Activated T-helper 1 cell treated with Interleukin-2 at 50 U/mL for 16 hours (primary cell): ENCODE measurements around the gene TMEM38A.
"Not testable (repeated sequence)": the region's sequence is repeated elsewhere in the genome, so short reads cannot be mapped to it uniquely, and the experiment has no call there.

Experiments used
- DNase-seq: peaks from one replicate; pipeline ENCODE4 v3.0.0-alpha.2; 2020; ENCODE audit warnings: low read depth

The TMEM38A gene

GRCh38 chr19:16638666-16639065, 22.3 kb upstream of the TMEM38A start:
- no peak for DNase-seq

- no peak for DNase-seq
Observed at GRCh38 chr19:16640951-16641350, 20.0 kb upstream of the TMEM38A start.

- DNase-seq: no peak
Observed at GRCh38 chr19:16641695-16642094, 19.2 kb upstream of the TMEM38A start.

GRCh38 chr19:16645140-16645539, 15.8 kb upstream of the TMEM38A start:
- DNase-seq: no peak

- no peak for DNase-seq
Observed at GRCh38 chr19:16649734-16650133, 11.2 kb upstream of the TMEM38A start.

GRCh38 chr19:16650821-16651220, 10.1 kb upstream of the TMEM38A start:
- no peak for DNase-seq

- not testable (repeated sequence) for DNase-seq
Observed at GRCh38 chr19:16651421-16652188, 9.3 kb upstream of the TMEM38A start.

- no peak for DNase-seq
Observed at GRCh38 chr19:16652854-16653253, 8.1 kb upstream of the TMEM38A start.

GRCh38 chr19:16654140-16654539, 6.8 kb upstream of the TMEM38A start:
- no peak for DNase-seq

GRCh38 chr19:16654627-16655026, 6.3 kb upstream of the TMEM38A start:
- no peak for DNase-seq

GRCh38 chr19:16655727-16656126, 5.2 kb upstream of the TMEM38A start:
- no peak for DNase-seq

- no peak for DNase-seq
Observed at GRCh38 chr19:16657384-16657783, 3.6 kb upstream of the TMEM38A start.

GRCh38 chr19:16659464-16659831, 1.5 kb upstream of the TMEM38A start:
- DNase-seq: no peak

- peak; percentile 98 for DNase-seq
Observed at GRCh38 chr19:16659832-16660708, 869 bp upstream of the TMEM38A start, which contains the start of gene SMIM7. Gene SMIM7, minus strand, starts transcription at chr19:16660144. Its CDS starts 34 bp downstream, at chr19:16660110.

GRCh38 chr19:16661480-16662034, 618 bp downstream of the TMEM38A start:
- no peak for DNase-seq

- DNase-seq: no peak
Observed at GRCh38 chr19:16668176-16668575, 7.2 kb downstream of the TMEM38A start.

GRCh38 chr19:16668702-16669101, 7.8 kb downstream of the TMEM38A start:
- DNase-seq: not testable (repeated sequence)

- DNase-seq: no peak
Observed at GRCh38 chr19:16670291-16670690, 9.4 kb downstream of the TMEM38A start.

- DNase-seq: no peak
Observed at GRCh38 chr19:16671652-16672274, 10.8 kb downstream of the TMEM38A start.

- no peak for DNase-seq
Observed at GRCh38 chr19:16673231-16673630, 12.3 kb downstream of the TMEM38A start.

- DNase-seq: not testable (repeated sequence)
Observed at GRCh38 chr19:16673839-16674238, 12.9 kb downstream of the TMEM38A start.

- no peak for DNase-seq
Observed at GRCh38 chr19:16676101-16676798, 15.3 kb downstream of the TMEM38A start.
